Astrocyte (in vitro differentiated cells and primary cell): ENCODE data around the gene MIOS. TPM values are rescaled to one million over a fixed set of nuclear protein-coding genes. Genes with fewer than 3 reads are reported as not detected.

ENCODE experiments used
- DNase-seq: peaks from one replicate; pipeline ENCODE4 v3.0.0-alpha.2; 2010; ENCODE audit warnings: low read depth
- FAIRE-seq: peaks from 2 replicates; lab custom pipeline; 2011; peaks lifted over from hg19 to GRCh38; lab: Jason Lieb, UNC
- H2AFZ ChIP-seq: 2 replicates; pipeline ENCODE4 v1.6.0; 2012; ENCODE audit warnings: low read depth, low read length, inconsistent platforms
- H3K27ac ChIP-seq: 2 replicates; pipeline ENCODE4 v1.5.1; 2011; ENCODE audit warnings: low read depth, low read length, inconsistent platforms
- H3K27me3 ChIP-seq: 2 replicates; pipeline ENCODE4 v1.6.0; 2011; ENCODE audit warnings: low read length, inconsistent platforms; ENCODE audit not compliant: insufficient read depth
- H3K36me3 ChIP-seq: 2 replicates; pipeline ENCODE4 v1.5.1; 2011; ENCODE audit warnings: low read length, inconsistent platforms; ENCODE audit not compliant: insufficient read depth
- H3K4me1 ChIP-seq: 2 replicates; pipeline ENCODE4 v1.5.1; 2011; ENCODE audit warnings: low read length, inconsistent platforms; ENCODE audit not compliant: insufficient read depth
- H3K4me2 ChIP-seq: 2 replicates; pipeline ENCODE4 v1.6.0; 2012; ENCODE audit warnings: low read length, inconsistent platforms
- H3K4me3 ChIP-seq: 2 replicates; pipeline ENCODE4 v1.5.1; 2011; ENCODE audit warnings: low read depth, mild to moderate bottlenecking, low read length, inconsistent platforms; ENCODE audit not compliant: insufficient read depth
- H3K79me2 ChIP-seq: 2 replicates; pipeline ENCODE4 v1.6.0; 2012; ENCODE audit warnings: mild to moderate bottlenecking, low read length, inconsistent platforms; ENCODE audit not compliant: insufficient read depth
- H3K9ac ChIP-seq: 2 replicates; pipeline ENCODE4 v1.6.0; 2012; ENCODE audit warnings: mild to moderate bottlenecking, low read length, inconsistent platforms
- H3K9me3 ChIP-seq: 2 replicates; pipeline ENCODE4 v1.5.1; 2012; ENCODE audit warnings: low read depth, mild to moderate bottlenecking, low read length, inconsistent platforms; ENCODE audit not compliant: insufficient read depth
- H4K20me1 ChIP-seq: 2 replicates; pipeline ENCODE4 v1.6.0; 2012; ENCODE audit warnings: low read length, inconsistent platforms; ENCODE audit not compliant: insufficient read depth
- H3K27ac Mint-ChIP-seq: one replicate; pipeline ENCODE4 v1.8.0; 2021; ENCODE audit warnings: mild to moderate bottlenecking, mixed read lengths; ENCODE audit not compliant: unreplicated experiment
- H3K27me3 Mint-ChIP-seq: one replicate; pipeline ENCODE4 v1.8.0; 2021; ENCODE audit warnings: low read depth, mixed read lengths; ENCODE audit not compliant: unreplicated experiment
- H3K36me3 Mint-ChIP-seq: one replicate; pipeline ENCODE4 v1.8.0; 2021; ENCODE audit warnings: low read depth, mixed read lengths; ENCODE audit not compliant: unreplicated experiment
- H3K4me1 Mint-ChIP-seq: one replicate; pipeline ENCODE4 v1.8.0; 2021; ENCODE audit warnings: low read depth, mixed read lengths; ENCODE audit not compliant: unreplicated experiment
- H3K4me3 Mint-ChIP-seq: one replicate; pipeline ENCODE4 v1.8.0; 2021; ENCODE audit warnings: mild to moderate bottlenecking, moderate library complexity, mixed read lengths; ENCODE audit not compliant: unreplicated experiment
- H3K9me3 Mint-ChIP-seq: one replicate; pipeline ENCODE4 v1.8.0; 2021; ENCODE audit warnings: mild to moderate bottlenecking, mixed read lengths; ENCODE audit not compliant: unreplicated experiment
- EZH2 ChIP-seq: IDR thresholded peaks from 2 replicates; pipeline ENCODE4 v1.6.1; 2012; ENCODE audit warnings: mild to moderate bottlenecking, low read length, inconsistent platforms; ENCODE audit not compliant: insufficient read depth
- total RNA-seq: library from RNA; stranded (reverse); gene quantifications from 2 replicates; pipeline ENCODE4 v1.2.1, GENCODE V29; 2021
- TF ChIP-seq, protein P1 (sequence below): IDR thresholded peaks from 2 replicates; pipeline ENCODE4 v1.5.1; 2011; ENCODE audit warnings: low read depth, mild to moderate bottlenecking, inconsistent platforms, low read length, moderate library complexity; ENCODE audit not compliant: insufficient read depth

MIOS gene
- total RNA-seq, 1 donor from 2014 or later: 16.4 TPM

- no peaks in the 10 kb centered on the region for H3K9me3 Mint-ChIP-seq
- Histone ChIP-seq H3K27me3 (no peaks in the 10 kb centered on the region), H3K27ac (no peak overlapping the region), H3K4me2 (no peak overlapping the region), H3K79me2 (no peaks in the 10 kb centered on the region), H2AFZ (no peak overlapping the region), H3K4me3 (no peak overlapping the region), H3K9me3 (no peaks in the 10 kb centered on the region), H4K20me1 (no peaks in the 10 kb centered on the region), H3K9ac (no peak overlapping the region), H3K36me3 (no peaks in the 10 kb centered on the region), H3K4me1 (no peaks in the 10 kb centered on the region)
- H3K27ac Mint-ChIP-seq: no peak overlapping the region
- TF ChIP-seq EZH2: no peak
- TF ChIP-seq, protein P1, sequence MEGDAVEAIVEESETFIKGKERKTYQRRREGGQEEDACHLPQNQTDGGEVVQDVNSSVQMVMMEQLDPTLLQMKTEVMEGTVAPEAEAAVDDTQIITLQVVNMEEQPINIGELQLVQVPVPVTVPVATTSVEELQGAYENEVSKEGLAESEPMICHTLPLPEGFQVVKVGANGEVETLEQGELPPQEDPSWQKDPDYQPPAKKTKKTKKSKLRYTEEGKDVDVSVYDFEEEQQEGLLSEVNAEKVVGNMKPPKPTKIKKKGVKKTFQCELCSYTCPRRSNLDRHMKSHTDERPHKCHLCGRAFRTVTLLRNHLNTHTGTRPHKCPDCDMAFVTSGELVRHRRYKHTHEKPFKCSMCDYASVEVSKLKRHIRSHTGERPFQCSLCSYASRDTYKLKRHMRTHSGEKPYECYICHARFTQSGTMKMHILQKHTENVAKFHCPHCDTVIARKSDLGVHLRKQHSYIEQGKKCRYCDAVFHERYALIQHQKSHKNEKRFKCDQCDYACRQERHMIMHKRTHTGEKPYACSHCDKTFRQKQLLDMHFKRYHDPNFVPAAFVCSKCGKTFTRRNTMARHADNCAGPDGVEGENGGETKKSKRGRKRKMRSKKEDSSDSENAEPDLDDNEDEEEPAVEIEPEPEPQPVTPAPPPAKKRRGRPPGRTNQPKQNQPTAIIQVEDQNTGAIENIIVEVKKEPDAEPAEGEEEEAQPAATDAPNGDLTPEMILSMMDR: no peak
- no peak for FAIRE-seq
- no peak overlapping the region for H3K4me3 Mint-ChIP-seq
- no peaks in the 10 kb centered on the region for H3K36me3 Mint-ChIP-seq
- H3K4me1 Mint-ChIP-seq: peaks cover 2% of the 10 kb centered on the region
- H3K27me3 Mint-ChIP-seq: no peaks in the 10 kb centered on the region
- no peak for DNase-seq
These were observed 47.2 kb upstream of the MIOS start for GRCh38 chr7:7519528-7519927.

DNA sequence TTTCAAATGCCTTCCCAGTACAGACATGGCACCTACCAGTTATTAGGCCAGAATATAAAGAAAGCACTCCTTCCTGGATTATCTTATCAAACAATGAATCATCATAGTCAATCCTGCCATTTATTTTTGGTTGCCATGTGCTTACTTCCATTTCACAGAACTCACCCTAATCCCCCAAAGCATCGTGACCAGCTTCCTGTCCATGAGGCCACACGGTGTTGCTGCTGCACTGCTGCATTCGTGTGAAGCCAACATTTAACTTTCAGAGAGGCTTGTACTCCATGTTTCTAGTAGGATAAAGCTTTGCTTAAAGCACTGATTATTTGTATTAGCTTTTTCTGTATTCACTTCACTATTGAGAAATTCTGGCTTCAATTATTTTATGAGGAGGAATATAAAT, 45.4 kb upstream of the MIOS start:
- Histone ChIP-seq H3K9ac (no peak overlapping the region), H3K79me2 (no peaks in the 10 kb centered on the region), H3K4me2 (no peak overlapping the region), H2AFZ (no peak overlapping the region), H3K4me3 (no peak overlapping the region), H3K36me3 (no peaks in the 10 kb centered on the region), H3K27ac (no peak overlapping the region), H3K9me3 (no peaks in the 10 kb centered on the region), H4K20me1 (no peaks in the 10 kb centered on the region), H3K4me1 (no peaks in the 10 kb centered on the region), H3K27me3 (no peaks in the 10 kb centered on the region)
- no peaks in the 10 kb centered on the region for H3K36me3 Mint-ChIP-seq
- TF ChIP-seq EZH2: no peak
- TF ChIP-seq, protein P1: no peak
- no peaks in the 10 kb centered on the region for H3K27me3 Mint-ChIP-seq
- H3K4me1 Mint-ChIP-seq: peaks cover 2% of the 10 kb centered on the region
- DNase-seq (no peak), FAIRE-seq (no peak)
- no peak overlapping the region for H3K27ac Mint-ChIP-seq
- no peaks in the 10 kb centered on the region for H3K9me3 Mint-ChIP-seq
- no peak overlapping the region for H3K4me3 Mint-ChIP-seq

DNA sequence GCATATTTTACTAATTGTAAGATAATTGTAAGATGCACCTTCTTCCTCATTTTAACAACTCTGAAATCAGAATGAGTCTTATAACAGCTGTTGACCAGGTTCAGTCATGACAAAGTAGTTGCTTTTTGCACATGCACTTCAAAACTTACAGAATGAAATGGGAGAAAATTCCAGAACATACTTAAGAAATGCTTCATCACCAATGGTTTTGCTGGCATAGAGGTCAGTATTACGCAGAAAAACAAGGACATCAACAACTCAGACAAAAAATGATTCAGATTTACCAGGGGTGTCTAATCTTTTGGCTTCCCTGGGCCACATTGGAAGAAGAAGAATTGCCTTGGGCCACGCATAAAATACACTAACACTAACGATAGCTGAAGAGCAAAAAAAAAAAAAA, 44.3 kb upstream of the MIOS start:
- Histone ChIP-seq H4K20me1 (no peaks in the 10 kb centered on the region), H3K9ac (no peak overlapping the region), H3K79me2 (no peaks in the 10 kb centered on the region), H3K4me1 (no peaks in the 10 kb centered on the region), H3K27ac (no peak overlapping the region), H2AFZ (no peak overlapping the region), H3K9me3 (no peaks in the 10 kb centered on the region), H3K36me3 (no peaks in the 10 kb centered on the region), H3K4me2 (no peak overlapping the region), H3K27me3 (no peaks in the 10 kb centered on the region), H3K4me3 (no peak overlapping the region)
- H3K27me3 Mint-ChIP-seq: no peaks in the 10 kb centered on the region
- no peak overlapping the region for H3K4me3 Mint-ChIP-seq
- H3K36me3 Mint-ChIP-seq: no peaks in the 10 kb centered on the region
- no peaks in the 10 kb centered on the region for H3K9me3 Mint-ChIP-seq
- H3K4me1 Mint-ChIP-seq: peaks cover 2% of the 10 kb centered on the region
- H3K27ac Mint-ChIP-seq: no peak overlapping the region
- DNase-seq: peak; percentile 17
- no peak for FAIRE-seq
- TF ChIP-seq, protein P1: no peak
- no peak for TF ChIP-seq EZH2
